ENCODE data around the gene GPN1.
A peak's percentile ranks its signal among the peaks of the same experiment; 100 is the strongest.
"Not testable (repeated sequence)": the region's sequence is repeated elsewhere in the genome, so short reads cannot be mapped to it uniquely, and the experiment has no call there.

The GPN1 gene

GRCh38 chr2:27613985-27614384, 14.9 kb upstream of the GPN1 start:
- H3K4me3 ChIP-seq (replicated peaks; ENCODE audit: low read depth, low read length), result no peak overlapping the region
- TF ChIP-seq, protein P1, sequence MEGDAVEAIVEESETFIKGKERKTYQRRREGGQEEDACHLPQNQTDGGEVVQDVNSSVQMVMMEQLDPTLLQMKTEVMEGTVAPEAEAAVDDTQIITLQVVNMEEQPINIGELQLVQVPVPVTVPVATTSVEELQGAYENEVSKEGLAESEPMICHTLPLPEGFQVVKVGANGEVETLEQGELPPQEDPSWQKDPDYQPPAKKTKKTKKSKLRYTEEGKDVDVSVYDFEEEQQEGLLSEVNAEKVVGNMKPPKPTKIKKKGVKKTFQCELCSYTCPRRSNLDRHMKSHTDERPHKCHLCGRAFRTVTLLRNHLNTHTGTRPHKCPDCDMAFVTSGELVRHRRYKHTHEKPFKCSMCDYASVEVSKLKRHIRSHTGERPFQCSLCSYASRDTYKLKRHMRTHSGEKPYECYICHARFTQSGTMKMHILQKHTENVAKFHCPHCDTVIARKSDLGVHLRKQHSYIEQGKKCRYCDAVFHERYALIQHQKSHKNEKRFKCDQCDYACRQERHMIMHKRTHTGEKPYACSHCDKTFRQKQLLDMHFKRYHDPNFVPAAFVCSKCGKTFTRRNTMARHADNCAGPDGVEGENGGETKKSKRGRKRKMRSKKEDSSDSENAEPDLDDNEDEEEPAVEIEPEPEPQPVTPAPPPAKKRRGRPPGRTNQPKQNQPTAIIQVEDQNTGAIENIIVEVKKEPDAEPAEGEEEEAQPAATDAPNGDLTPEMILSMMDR (IDR thresholded peaks at IDR 0.05; ENCODE audit: low read length, missing control alignments), result no peak
- no peak for DNase-seq (ENCODE audit: low read depth)

DNA sequence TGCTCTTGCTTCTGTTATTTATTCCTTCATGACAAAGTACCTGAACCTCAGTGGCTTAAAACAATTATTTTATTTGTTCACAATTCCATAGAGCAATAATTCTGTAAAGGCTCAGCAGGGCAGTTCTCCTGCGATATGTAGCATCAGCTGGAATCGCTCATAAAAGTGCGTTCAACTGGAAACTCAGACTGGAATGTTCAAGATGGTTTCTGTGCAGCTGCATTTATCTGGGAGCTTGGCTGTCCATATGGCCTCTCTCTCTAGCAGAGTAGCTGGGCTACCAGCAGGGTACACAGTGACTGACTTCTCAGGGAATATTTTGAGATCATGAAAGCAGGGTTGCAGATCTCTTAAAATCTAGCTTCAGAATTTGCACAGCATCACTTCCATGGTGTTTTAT, 13.5 kb upstream of the GPN1 start:
- no peak overlapping the region for H3K4me3 ChIP-seq (replicated peaks; ENCODE audit: low read depth, low read length)
- TF ChIP-seq, protein P1 (IDR thresholded peaks at IDR 0.05; ENCODE audit: low read length, missing control alignments), result no peak
- no peak for DNase-seq (ENCODE audit: low read depth)

DNA sequence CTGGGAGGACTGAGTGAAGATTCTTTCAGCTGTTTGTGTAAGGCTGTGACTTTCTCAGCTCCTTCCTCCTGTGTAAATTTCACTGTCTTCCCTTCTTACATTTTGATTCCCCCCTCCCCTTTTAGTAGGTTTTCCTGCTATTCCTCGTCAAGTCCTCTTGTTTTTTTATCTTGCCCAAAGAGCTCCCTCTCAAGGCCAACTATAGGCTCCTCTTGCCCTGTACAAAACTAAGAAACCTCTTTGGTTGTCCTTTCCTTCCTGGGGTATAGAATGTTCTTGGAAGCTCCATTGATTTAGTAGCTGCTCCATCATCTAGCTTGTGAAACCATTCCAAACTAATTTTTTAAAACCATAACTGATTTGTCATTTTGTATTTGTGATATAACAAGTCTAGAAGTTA, 7.3 kb upstream of the GPN1 start:
- no peak overlapping the region for H3K4me3 ChIP-seq (replicated peaks; ENCODE audit: low read depth, low read length)
- TF ChIP-seq, protein P1 (IDR thresholded peaks at IDR 0.05; ENCODE audit: low read length, missing control alignments), result no peak
- no peak for DNase-seq (ENCODE audit: low read depth)

GRCh38 chr2:27622921-27623384, 5.9 kb upstream of the GPN1 start:
- no peak overlapping the region for H3K4me3 ChIP-seq (replicated peaks; ENCODE audit: low read depth, low read length)
- DNase-seq (ENCODE audit: low read depth), result peak; percentile 61
- TF ChIP-seq, protein P1 (IDR thresholded peaks at IDR 0.05; ENCODE audit: low read length, missing control alignments), result no peak

DNA sequence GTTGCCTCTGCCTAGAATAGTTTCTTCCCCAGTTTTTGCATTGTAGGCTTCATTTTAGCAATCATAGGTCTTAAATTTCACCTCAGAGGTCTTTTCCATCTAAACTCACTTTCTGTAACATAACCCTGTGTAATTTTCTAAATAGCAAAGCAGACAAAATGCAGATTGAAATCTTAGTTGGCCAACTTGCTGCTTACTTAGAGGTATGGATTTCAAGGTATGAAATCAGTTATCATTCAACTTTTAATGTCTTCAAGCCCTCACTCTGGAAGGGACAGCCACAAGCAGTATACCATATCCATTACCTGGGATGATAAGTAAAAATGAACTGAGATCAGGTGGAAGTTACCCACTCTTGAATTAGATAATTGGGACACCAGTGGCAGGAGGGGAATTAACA, 3.9 kb upstream of the GPN1 start:
- TF ChIP-seq, protein P1 (IDR thresholded peaks at IDR 0.05; ENCODE audit: low read length, missing control alignments), result no peak
- no peak for DNase-seq (ENCODE audit: low read depth)
- no peak overlapping the region for H3K4me3 ChIP-seq (replicated peaks; ENCODE audit: low read depth, low read length)

- not testable (repeated sequence) for H3K4me3 ChIP-seq (replicated peaks; ENCODE audit: low read depth, low read length); DNase-seq (ENCODE audit: low read depth)
Observed at GRCh38 chr2:27626323-27626722, 2.5 kb upstream of the GPN1 start.

DNA sequence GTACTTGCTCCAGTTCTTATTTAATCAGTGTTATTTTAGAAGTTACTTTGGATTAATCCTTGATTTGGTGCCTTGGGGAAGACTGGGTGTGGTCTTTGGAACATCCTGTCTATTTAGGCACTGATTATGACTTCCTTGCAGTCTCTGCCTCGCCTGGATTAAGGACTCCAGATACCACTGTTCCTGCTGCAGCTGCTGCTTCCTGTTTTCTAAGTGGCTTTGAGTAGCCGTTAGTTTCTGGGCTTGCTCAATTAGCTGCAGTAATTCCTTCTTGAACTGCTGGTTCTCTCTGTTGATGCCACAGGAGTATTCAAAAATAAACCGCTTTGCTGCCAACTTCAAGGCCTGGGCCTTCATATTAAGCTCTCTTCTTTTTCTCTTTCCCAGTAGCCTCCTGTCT, 1.9 kb upstream of the GPN1 start:
- not testable (repeated sequence) for H3K4me3 ChIP-seq (replicated peaks; ENCODE audit: low read depth, low read length); DNase-seq (ENCODE audit: low read depth)

DNA sequence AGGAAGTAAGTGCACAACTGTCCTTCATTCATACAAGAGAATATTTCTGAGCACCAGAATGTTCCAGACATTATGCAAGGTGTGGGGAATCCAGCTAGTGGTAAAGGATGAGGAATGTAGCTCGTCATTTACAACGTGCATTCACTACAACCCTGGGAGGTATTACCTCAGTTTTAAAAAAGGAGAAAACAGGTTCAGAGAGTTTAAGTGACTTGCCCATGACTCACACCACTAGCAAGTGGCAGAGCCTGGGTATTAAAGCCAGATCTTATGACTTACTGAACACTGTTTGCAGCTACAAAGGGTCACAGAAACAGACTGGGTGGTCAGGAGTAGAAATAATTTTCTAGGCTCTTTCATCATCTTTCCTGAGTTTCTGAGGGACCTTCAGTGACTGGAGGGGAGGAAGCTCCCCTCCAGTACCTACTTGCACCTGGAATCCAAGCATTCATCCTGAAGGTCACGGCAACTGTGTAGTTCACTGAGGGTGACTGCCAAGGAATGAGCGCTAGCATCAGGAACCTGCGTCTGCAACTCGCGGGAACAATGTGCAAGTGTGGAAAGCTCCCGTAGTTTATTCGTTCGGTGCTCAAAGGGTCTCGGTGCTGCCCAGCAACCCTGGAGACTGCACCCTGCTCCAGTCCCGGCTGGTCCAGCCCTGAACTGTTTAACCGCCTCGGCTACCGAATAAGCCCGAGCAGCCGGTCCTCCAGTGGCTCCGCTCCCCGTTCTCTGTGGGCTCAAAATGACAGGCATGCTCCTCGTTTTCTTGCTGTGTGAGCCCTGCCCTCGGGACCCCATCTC, 685 bp upstream of the GPN1 start:
- H3K4me3 ChIP-seq (replicated peaks; ENCODE audit: low read depth, low read length), result peak overlapping the region; percentile 92
- DNase-seq (ENCODE audit: low read depth), result peak; percentile 80
- TF ChIP-seq, protein P1 (IDR thresholded peaks at IDR 0.05; ENCODE audit: low read length, missing control alignments), result no peak

- H3K4me3 ChIP-seq (replicated peaks; ENCODE audit: low read depth, low read length), result not testable (repeated sequence)
Observed at GRCh38 chr2:27630257-27630656, 1.4 kb downstream of the GPN1 start.

More at GRCh38 chr2:27630257-27630656, 1.4 kb downstream of the GPN1 start:
- DNase-seq (ENCODE audit: low read depth), result not testable (repeated sequence)
